Panc1 (cell line): ENCODE measurements around the gene CHIC2. TPM values are rescaled to one million over a fixed set of nuclear protein-coding genes. Genes with fewer than 3 reads are reported as not detected.

ENCODE experiments used
- ATAC-seq: fragments of 200-7000 bp; cut with Tn5 transposase; 2 replicates; pipeline ENCODE4 v1.9.1; 2020; ENCODE audit warnings: mild to moderate bottlenecking, moderate library complexity
- BruUV-seq: library from RNA; stranded (reverse); fragments of 400-500 nt; replicated peaks from 2 replicates; lab custom pipeline; 2021; lab: Mats Ljungman, UMichigan
- CTCF ChIA-PET: fragments of 300-600 bp; sonication (Branson Sonifier 250); formaldehyde crosslinking; loops from one replicate; lab custom pipeline; 2022; ENCODE audit warnings: antibody characterized with exemption; lab: Charles Lee
- POLR2A ChIA-PET: fragments of 300-600 bp; sonication (Branson Sonifier 250); formaldehyde crosslinking; loops from one replicate; lab custom pipeline; 2022; ENCODE audit warnings: antibody characterized with exemption; lab: Charles Lee
- DNase-seq: peaks from one replicate; pipeline ENCODE4 v3.0.0-alpha.2; 2010; ENCODE audit warnings: low read depth, low spot score
- H3K27ac ChIP-seq: 2 replicates; pipeline ENCODE4 v1.5.1; 2011; ENCODE audit warnings: mild to moderate bottlenecking, low read length, inconsistent platforms
- H3K27me3 ChIP-seq: fragments of 200-500 bp; sonication (Bioruptor generic); 2 replicates; pipeline ENCODE4 v1.6.0; 2014; ENCODE audit warnings: low read length, inconsistent platforms; ENCODE audit not compliant: control insufficient read depth, insufficient read depth
- H3K36me3 ChIP-seq: fragments of 200-500 bp; sonication (Bioruptor generic); 2 replicates; pipeline ENCODE4 v1.5.1; 2014; ENCODE audit warnings: inconsistent platforms, mild to moderate bottlenecking, low read length, moderate library complexity; ENCODE audit not compliant: control insufficient read depth, insufficient read depth
- H3K4me1 ChIP-seq: 2 replicates; pipeline ENCODE4 v1.5.1; 2011; ENCODE audit warnings: inconsistent platforms, mild to moderate bottlenecking, low read length, moderate library complexity; ENCODE audit not compliant: control insufficient read depth, insufficient read depth
- H3K4me3 ChIP-seq, 2 experiments: 2 replicates each; pipeline ENCODE4 v1.5.1; 2011 to 2012; ENCODE audit warnings: low read depth in 2 of 2, low read length in 2 of 2, mild to moderate bottlenecking in 2 of 2, inconsistent platforms in 1 of 2, moderate library complexity in 1 of 2
- H3K9me3 ChIP-seq: fragments of 200-500 bp; sonication (Bioruptor generic); 2 replicates; pipeline ENCODE4 v1.5.1; 2014; ENCODE audit warnings: low read depth, mild to moderate bottlenecking, inconsistent platforms, low read length, moderate library complexity; ENCODE audit not compliant: control insufficient read depth, insufficient read depth
- POLR2AphosphoS5 ChIP-seq: IDR thresholded peaks from 2 replicates; pipeline ENCODE4 v1.6.1; 2012; ENCODE audit warnings: mild to moderate bottlenecking, low read depth, low read length, moderate library complexity
- SIN3A ChIP-seq: IDR thresholded peaks from 2 replicates; pipeline ENCODE4 v1.6.1; 2012; ENCODE audit warnings: low read depth, mild to moderate bottlenecking, low read length, moderate library complexity, borderline replicate concordance; ENCODE audit not compliant: insufficient read depth
- TCF7L2 ChIP-seq: IDR thresholded peaks from 2 replicates; pipeline ENCODE4 v1.6.1; 2011; ENCODE audit warnings: mild to moderate bottlenecking, low read depth, low read length, inconsistent platforms
- in situ Hi-C: cut with HindIII; loops from 2 replicates; pipeline ENCODE4 v1.10.0; 2016; ENCODE audit warnings: low sequenced_read_pairs, low pct_unique_long_range_greater_than_20kb
- intact Hi-C: fragments of 100-400 bp; cut with micrococcal nuclease; formaldehyde crosslinking; loops from one replicate; pipeline ENCODE4 v1.10.0; 2022; ENCODE audit not compliant: unreplicated experiment
- total RNA-seq: library from RNA; stranded (reverse); gene quantifications from one replicate; pipeline ENCODE4 v1.2.1, GENCODE V29; 2021; ENCODE audit not compliant: unreplicated experiment
- TF ChIP-seq, protein P1 (sequence below), 2 experiments: IDR thresholded peaks; 2 replicates each; pipeline ENCODE4 v1.6.1; 2011 to 2012; ENCODE audit warnings: low read depth in 2 of 2, control low read depth in 1 of 2, low read length in 1 of 2, mild to moderate bottlenecking in 1 of 2, moderate library complexity in 1 of 2; ENCODE audit not compliant: insufficient read depth in 1 of 2
- TF ChIP-seq, protein P2 (sequence below): fragments of 450-650 bp; IDR thresholded peaks from 2 replicates; pipeline ENCODE4 v1.5.1; 2017; ENCODE audit warnings: mild to moderate bottlenecking

The CHIC2 gene
- total RNA-seq, 1 experiment from 2014 or later: 10.3 TPM

DNA sequence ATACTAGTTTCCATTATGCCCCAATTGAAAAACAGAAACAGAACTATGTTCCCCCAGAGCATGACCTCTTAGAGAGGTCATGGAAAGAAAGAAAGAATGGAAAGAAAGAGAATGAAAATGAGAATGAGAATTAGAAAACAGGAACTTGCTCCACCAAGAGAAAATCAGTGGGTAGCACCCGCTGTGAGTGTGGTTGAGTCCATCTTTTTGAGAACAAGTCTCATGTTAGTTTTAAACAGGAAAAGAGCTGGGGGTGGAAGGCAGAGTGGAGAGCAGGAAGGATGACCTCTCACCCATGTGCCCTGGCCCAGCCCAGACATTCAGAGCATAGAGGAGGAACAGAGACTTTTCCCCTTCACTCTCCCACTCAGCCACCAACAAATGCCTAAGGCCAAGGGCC is 40.5 kb upstream of the CHIC2 start:
- no TSS peak for BruUV-seq
- TF ChIP-seq, protein P1, sequence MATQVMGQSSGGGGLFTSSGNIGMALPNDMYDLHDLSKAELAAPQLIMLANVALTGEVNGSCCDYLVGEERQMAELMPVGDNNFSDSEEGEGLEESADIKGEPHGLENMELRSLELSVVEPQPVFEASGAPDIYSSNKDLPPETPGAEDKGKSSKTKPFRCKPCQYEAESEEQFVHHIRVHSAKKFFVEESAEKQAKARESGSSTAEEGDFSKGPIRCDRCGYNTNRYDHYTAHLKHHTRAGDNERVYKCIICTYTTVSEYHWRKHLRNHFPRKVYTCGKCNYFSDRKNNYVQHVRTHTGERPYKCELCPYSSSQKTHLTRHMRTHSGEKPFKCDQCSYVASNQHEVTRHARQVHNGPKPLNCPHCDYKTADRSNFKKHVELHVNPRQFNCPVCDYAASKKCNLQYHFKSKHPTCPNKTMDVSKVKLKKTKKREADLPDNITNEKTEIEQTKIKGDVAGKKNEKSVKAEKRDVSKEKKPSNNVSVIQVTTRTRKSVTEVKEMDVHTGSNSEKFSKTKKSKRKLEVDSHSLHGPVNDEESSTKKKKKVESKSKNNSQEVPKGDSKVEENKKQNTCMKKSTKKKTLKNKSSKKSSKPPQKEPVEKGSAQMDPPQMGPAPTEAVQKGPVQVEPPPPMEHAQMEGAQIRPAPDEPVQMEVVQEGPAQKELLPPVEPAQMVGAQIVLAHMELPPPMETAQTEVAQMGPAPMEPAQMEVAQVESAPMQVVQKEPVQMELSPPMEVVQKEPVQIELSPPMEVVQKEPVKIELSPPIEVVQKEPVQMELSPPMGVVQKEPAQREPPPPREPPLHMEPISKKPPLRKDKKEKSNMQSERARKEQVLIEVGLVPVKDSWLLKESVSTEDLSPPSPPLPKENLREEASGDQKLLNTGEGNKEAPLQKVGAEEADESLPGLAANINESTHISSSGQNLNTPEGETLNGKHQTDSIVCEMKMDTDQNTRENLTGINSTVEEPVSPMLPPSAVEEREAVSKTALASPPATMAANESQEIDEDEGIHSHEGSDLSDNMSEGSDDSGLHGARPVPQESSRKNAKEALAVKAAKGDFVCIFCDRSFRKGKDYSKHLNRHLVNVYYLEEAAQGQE (IDR thresholded peaks at IDR 0.05; ENCODE audit: insufficient read depth in 1 of 2, low read depth in 2 of 2, low read length in 1 of 2): no peak
- TF ChIP-seq POLR2AphosphoS5: no peak
- TF ChIP-seq TCF7L2: no peak
- TF ChIP-seq, protein P2, sequence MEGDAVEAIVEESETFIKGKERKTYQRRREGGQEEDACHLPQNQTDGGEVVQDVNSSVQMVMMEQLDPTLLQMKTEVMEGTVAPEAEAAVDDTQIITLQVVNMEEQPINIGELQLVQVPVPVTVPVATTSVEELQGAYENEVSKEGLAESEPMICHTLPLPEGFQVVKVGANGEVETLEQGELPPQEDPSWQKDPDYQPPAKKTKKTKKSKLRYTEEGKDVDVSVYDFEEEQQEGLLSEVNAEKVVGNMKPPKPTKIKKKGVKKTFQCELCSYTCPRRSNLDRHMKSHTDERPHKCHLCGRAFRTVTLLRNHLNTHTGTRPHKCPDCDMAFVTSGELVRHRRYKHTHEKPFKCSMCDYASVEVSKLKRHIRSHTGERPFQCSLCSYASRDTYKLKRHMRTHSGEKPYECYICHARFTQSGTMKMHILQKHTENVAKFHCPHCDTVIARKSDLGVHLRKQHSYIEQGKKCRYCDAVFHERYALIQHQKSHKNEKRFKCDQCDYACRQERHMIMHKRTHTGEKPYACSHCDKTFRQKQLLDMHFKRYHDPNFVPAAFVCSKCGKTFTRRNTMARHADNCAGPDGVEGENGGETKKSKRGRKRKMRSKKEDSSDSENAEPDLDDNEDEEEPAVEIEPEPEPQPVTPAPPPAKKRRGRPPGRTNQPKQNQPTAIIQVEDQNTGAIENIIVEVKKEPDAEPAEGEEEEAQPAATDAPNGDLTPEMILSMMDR: no peak
- TF ChIP-seq SIN3A: no peak
- CTCF ChIA-PET: no interaction called here
- ATAC-seq (no peak), DNase-seq (no peak)
- Histone ChIP-seq H3K36me3 (no peaks in the 10 kb centered on the region), H3K27ac (no peak overlapping the region), H3K4me1 (no peaks in the 10 kb centered on the region), H3K4me3 (no peak overlapping the region), H3K9me3 (no peaks in the 10 kb centered on the region), H3K27me3 (peaks cover 2% of the 10 kb centered on the region; the same call in 1 of the 2 replicates)
- in situ Hi-C loops: no loop called here
- intact Hi-C loops: no loop called here
- POLR2A ChIA-PET: no interaction called here

DNA sequence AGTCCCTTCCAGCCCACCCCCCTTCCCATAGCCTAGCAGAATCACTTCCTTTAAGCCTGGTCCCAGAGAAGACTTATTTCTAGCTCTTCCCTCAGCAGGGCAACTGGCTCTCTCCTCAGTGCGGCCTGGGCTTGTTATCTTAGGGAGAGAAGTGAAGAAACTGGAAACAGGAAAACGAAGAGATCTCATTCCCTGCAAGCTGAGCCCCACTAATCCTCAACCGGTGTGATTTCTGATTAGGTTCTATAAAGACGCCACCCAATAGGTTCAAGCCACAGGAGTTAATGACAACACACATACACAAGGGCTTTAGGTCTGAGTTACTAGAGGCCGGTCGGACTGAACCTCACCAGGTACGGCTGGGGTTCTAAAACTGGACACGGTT is 38.8 kb upstream of the CHIC2 start:
- Histone ChIP-seq H3K4me1 (no peaks in the 10 kb centered on the region), H3K9me3 (no peaks in the 10 kb centered on the region), H3K36me3 (no peaks in the 10 kb centered on the region), H3K27me3 (peaks cover 4% of the 10 kb centered on the region; the same call in 1 of the 2 replicates), H3K4me3 (no peak overlapping the region), H3K27ac (no peak overlapping the region)
- ChIA-PET POLR2A (no interaction called here), CTCF (no interaction called here)
- no TSS peak for BruUV-seq
- intact Hi-C loops: no loop called here
- TF ChIP-seq, protein P1 (IDR thresholded peaks at IDR 0.05; ENCODE audit: insufficient read depth in 1 of 2, low read depth in 2 of 2, low read length in 1 of 2): no peak
- TF ChIP-seq TCF7L2: no peak
- TF ChIP-seq SIN3A: no peak
- TF ChIP-seq, protein P2: no peak
- TF ChIP-seq POLR2AphosphoS5: no peak
- no peak for ATAC-seq
- no peak for DNase-seq
- in situ Hi-C loops: no loop called here
